A172 (cell line): ENCODE measurements around the gene IQSEC3. TPM values are rescaled to one million over a fixed set of nuclear protein-coding genes. Genes with fewer than 3 reads are reported as not detected.
"Not testable (repeated sequence)": the region's sequence is repeated elsewhere in the genome, so short reads cannot be mapped to it uniquely, and the experiment has no call there.

ENCODE experiments used
- DNase-seq: peaks from one replicate; pipeline ENCODE4 v3.0.0-alpha.2; 2015; ENCODE audit warnings: low spot score
- total RNA-seq: library from RNA; depleted of rRNA; stranded (reverse); fragments of >200 nt; shearing (Covaris generic); gene quantifications from 2 replicates; pipeline ENCODE4 v1.2.3, GENCODE V29; 2014; rRNA removed

IQSEC3 gene
- total RNA-seq, 1 experiment from 2014 or later = not detected

GRCh38 chr12:214003-214741 lies 147.6 kb downstream of the IQSEC3 start, which contains the start of gene SLC6A12:
Gene SLC6A12 (minus strand): TSS chr12:214157. CDS start chr12:209986, 4,171 bp downstream.
- DNase-seq = no peak

DNA sequence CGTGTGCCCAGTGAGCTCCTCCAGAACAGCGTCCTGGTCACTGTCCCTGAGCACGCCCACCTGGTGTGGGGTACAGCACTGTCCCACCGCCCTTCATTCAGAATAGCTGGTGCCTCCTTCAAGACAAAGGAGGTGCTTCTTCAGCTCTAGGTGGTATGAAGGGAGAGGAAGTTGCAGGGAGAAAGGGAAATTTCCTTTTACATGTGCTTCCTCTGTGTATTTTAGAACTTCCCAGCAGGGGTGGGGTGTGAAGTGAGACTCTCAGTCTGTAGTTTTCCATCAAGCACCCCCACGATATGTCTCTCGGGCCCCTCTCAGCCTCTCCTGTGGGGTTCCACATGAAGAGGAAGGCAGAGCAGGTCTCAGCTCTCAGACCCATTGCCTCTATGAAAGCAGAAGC lies 148.5 kb downstream of the IQSEC3 start:
- no peak for DNase-seq

DNA sequence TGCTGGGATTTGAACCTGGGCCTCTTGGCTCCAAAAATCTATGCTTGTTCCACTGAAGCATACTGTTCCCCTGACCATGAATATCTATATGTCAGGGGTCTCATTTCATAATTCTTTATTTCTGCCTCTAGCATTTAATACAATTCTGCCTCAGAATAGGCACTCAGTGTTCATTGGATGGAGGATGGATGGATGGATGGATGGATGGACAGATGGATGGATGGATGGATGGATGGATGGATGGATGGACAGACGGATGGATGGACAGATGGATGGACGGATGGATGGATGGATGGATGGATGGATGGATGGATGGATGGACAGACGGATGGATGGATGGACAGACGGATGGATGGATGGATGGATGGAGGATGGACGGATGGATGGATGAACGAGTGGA lies 150.5 kb downstream of the IQSEC3 start:
- not testable (repeated sequence) for DNase-seq

DNA sequence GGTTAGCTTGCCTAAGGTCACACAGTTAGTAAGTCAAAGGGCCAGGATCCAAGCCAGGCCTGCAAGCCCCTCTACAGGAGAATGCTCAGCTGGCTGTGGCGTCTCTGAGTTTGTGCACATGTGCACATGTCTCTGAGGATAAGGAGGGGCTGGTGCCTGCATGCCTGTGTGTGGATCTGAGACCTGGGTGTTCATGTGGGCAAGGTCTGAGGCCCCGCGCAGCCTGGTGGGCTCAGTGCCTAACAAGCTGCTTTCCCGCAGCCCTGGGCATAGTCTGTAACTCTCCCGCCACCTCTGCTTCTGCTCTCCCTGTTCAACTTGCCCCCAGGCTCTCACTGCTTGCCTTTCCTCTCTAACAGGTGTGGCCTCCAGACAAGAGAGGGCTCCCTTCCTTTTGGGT lies 151.7 kb downstream of the IQSEC3 start:
- DNase-seq = no peak

- no peak for DNase-seq
Measured at GRCh38 chr12:218728-219590, 152.4 kb downstream of the IQSEC3 start.

GRCh38 chr12:219891-220352 lies 153.4 kb downstream of the IQSEC3 start:
- DNase-seq = peak; percentile 69

DNA sequence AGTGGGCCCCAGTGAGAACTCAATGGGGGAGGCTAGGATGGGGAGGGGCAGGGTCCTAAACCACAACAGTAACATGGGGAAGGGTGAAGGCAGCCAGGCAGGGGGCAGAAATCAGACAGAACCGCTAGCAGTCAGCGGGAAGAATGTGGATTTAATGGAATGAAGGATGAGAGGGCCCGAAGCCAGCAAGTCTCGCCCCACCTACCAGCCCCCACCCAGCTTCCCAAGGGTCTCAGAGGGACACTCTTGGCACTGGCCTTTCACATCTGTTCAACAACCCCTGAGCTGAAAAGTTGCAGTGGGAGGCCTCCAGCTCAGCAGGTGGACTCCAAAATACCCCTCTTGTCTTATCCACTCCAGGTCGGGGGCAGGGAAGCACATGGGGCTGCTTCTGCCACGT lies 153.9 kb downstream of the IQSEC3 start:
- no peak for DNase-seq

DNA sequence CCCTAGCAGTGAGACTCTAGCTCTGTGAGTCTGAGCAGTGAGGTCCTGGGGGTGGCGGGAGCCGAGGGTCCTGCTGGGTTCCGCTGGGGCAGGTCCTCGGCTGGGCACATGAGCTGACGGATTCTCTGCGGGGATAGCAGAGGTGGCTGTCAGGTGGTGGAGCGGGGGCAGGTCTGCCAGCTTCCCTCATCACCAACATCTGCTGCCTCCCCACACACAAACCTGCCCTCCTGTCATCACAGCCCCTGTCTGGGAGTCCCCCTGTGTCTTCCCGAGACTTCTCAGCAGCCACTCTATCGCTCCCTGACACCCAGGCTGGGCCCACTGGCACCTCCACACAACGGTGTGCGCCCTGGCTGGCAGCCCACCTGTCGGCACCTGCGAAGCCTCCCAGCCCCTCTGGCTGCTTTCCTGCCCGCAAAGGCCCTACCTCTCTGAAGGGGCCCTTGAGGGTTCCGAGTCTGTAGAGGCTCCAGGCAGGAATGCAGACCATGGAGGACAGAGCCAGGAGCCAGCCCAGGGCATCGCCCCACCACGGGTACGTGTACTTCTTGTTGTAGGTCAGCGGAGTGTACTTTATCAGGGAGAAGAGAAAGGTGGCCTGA lies 154.5 kb downstream of the IQSEC3 start:
- DNase-seq = no peak

GRCh38 chr12:221736-222135 lies 155.2 kb downstream of the IQSEC3 start:
- no peak for DNase-seq

GRCh38 chr12:223841-224240 lies 157.3 kb downstream of the IQSEC3 start:
- no peak for DNase-seq

GRCh38 chr12:224330-224729 lies 157.8 kb downstream of the IQSEC3 start:
- no peak for DNase-seq

DNA sequence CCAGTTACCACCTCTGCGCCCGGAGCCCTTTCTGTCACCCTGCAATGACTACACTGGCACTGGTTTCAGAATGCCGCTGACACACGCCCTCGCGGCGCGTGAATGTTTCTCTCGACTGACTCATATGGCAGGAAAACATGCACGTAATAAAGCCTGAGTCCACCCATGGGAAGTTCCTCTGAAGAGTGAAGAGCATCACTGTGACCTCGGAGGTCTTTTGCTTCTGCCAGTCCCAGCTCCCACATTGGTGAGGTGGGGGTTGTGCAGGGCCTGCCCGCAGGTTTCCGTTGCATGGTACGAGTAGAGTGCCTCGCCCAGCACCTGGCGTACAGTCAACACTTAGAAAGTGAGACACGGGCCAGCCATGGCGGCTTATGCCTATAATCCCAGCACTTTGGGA lies 158.4 kb downstream of the IQSEC3 start:
- DNase-seq = no peak

- no peak for DNase-seq
Measured at GRCh38 chr12:226401-226800, 159.8 kb downstream of the IQSEC3 start.

- no peak for DNase-seq
Measured at GRCh38 chr12:227286-227915, 160.8 kb downstream of the IQSEC3 start.

Other genes starting within 250 kb of the IQSEC3 start
- 0.10 TPM in 1 of 2 replicates, not detected in the other for gene SLC6A12, start 147.4 kb downstream of the IQSEC3 start, total RNA-seq
- 0.12 TPM in 1 of 2 replicates, not detected in the other for gene SLC6A13, start 196.1 kb downstream of the IQSEC3 start, total RNA-seq